ENCODE data around the gene MMP11.
"Not testable (repeated sequence)": the region's sequence is repeated elsewhere in the genome, so short reads cannot be mapped to it uniquely, and the experiment has no call there.

The MMP11 gene, protein sequence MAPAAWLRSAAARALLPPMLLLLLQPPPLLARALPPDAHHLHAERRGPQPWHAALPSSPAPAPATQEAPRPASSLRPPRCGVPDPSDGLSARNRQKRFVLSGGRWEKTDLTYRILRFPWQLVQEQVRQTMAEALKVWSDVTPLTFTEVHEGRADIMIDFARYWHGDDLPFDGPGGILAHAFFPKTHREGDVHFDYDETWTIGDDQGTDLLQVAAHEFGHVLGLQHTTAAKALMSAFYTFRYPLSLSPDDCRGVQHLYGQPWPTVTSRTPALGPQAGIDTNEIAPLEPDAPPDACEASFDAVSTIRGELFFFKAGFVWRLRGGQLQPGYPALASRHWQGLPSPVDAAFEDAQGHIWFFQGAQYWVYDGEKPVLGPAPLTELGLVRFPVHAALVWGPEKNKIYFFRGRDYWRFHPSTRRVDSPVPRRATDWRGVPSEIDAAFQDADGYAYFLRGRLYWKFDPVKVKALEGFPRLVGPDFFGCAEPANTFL

DNA sequence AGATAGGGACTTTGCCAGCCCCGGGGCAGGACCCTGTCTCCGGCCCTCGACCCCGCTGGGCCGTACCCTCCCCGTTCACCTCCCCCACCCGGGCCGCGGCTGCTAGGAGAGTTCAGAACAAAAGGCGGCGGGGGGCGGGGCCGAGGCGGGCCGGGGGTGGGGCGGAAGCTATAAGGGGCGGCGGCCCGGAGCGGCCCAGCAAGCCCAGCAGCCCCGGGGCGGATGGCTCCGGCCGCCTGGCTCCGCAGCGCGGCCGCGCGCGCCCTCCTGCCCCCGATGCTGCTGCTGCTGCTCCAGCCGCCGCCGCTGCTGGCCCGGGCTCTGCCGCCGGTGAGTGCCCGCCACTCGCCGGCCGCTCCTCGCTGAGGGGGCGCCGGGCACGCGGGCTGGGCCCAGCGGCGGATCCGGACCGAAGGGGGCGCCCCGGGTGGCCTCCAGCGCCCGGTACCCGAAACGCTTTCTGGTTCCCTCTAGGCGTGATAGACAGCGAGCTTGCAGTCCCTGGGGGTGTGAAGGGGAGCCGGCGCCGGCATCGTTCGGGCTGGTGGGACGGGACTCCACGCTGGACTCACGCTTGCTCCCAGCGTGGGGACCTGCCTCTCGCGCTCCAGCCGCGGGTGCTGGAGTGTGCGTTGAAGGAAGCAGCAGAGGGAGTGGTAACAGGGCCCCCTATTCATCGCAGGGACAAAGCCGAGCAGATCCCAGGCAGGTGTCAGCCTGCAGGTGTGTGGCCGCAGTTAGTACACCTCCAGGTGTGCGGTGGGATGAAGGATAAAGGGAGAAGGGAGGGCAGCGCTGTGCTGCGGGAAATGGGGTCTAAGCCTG, at the start of gene MMP11:
TSS of gene MMP11 (plus strand) at position 201 of the 825 bp plus-strand sequence. CDS start at position 223, 22 bp downstream.
- TF ChIP-seq, protein P1, sequence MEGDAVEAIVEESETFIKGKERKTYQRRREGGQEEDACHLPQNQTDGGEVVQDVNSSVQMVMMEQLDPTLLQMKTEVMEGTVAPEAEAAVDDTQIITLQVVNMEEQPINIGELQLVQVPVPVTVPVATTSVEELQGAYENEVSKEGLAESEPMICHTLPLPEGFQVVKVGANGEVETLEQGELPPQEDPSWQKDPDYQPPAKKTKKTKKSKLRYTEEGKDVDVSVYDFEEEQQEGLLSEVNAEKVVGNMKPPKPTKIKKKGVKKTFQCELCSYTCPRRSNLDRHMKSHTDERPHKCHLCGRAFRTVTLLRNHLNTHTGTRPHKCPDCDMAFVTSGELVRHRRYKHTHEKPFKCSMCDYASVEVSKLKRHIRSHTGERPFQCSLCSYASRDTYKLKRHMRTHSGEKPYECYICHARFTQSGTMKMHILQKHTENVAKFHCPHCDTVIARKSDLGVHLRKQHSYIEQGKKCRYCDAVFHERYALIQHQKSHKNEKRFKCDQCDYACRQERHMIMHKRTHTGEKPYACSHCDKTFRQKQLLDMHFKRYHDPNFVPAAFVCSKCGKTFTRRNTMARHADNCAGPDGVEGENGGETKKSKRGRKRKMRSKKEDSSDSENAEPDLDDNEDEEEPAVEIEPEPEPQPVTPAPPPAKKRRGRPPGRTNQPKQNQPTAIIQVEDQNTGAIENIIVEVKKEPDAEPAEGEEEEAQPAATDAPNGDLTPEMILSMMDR (conservative IDR thresholded peaks at IDR 0.05) = no peak; the same call in 1 of the 2 replicates
- peak within 1 kb of the TSS; percentile 61; the same call in 1 of the 2 replicates for H3K27ac ChIP-seq

DNA sequence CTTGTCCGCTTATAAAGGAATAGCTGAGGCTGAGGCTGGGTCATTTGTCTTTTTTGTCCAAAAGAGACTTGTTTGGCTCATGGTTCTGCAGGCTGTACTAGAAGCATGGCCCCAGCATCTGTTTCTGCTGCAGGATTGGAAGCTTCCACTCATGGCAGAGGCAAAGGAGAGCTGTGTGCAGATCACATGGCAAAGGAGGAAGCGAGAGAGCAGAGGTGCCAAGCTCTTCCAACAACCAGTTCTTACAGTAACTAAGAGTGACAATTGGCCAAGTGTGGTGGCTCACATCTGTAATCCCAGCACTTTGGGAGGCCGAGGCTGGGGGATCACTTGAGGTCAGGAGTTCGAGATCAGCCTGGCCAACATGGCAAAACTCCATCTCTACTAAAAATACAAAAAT, 44.5 kb upstream of the MMP11 start:
- H3K27ac ChIP-seq = not testable (repeated sequence)

DNA sequence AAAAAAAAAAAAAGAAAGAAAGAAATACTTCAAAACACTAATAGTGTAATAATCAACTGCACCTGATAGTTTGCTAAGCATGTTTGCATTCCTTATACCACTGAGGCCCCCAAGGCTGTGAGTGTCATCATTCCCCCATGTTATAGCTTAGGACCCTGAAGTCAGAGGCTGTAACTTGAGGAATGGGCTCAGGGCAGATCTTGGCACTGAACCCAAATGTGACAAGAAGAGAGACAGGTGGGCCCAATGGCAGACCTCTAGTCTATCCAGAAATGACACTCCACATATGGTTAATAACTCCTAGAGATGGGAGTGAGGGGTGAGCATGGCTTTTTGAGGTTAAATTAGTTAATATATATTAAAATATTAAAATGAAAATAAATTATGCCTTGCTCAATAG, 35.0 kb upstream of the MMP11 start:
- H3K27ac ChIP-seq = no peak overlapping the region
- TF ChIP-seq, protein P1 (conservative IDR thresholded peaks at IDR 0.05) = no peak

GRCh38 chr22:23742505-23743264, 30.0 kb upstream of the MMP11 start:
- TF ChIP-seq, protein P1 (conservative IDR thresholded peaks at IDR 0.05) = no peak
- H3K27ac ChIP-seq = no peak overlapping the region

DNA sequence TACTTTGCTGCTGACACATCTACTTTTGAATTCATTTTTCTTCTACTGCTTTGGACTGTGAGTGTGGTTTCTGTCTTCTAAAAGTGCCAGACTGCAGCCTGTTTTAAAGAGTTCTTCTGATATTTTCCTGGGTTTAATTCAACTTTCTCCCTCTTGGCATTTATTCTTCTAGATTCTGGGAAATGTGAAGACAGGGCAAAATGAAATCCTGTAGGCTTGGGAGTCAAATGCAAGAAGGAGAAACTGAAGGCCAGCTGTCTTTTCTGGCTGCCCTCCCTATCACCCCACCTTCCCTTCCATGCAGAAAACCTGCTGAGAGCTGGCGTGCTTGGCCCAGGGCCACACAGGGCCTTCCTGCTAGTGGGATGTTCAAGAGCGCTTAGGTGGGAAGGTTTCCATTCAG, 29.3 kb upstream of the MMP11 start:
- H3K27ac ChIP-seq = no peak overlapping the region
- TF ChIP-seq, protein P1 (conservative IDR thresholded peaks at IDR 0.05) = no peak

DNA sequence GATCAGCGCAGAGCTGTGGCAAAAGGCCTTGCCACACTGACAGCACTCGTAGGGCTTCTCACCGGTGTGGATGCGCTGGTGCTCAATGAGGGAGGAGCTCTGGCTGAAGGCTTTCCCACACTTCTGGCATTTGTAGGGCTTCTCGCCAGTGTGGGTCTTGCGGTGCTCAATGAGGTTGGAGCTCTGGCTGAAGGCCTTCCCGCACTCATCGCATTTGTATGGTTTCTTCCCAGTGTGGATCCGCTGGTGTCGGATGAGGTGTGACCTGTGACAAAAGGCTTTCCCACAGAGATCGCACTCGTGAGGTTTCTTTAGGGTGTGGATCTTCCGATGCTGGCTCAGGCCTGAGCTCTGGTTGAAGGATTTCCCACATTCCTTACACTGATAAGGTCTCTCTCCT, 28.6 kb upstream of the MMP11 start:
- H3K27ac ChIP-seq = no peak overlapping the region

DNA sequence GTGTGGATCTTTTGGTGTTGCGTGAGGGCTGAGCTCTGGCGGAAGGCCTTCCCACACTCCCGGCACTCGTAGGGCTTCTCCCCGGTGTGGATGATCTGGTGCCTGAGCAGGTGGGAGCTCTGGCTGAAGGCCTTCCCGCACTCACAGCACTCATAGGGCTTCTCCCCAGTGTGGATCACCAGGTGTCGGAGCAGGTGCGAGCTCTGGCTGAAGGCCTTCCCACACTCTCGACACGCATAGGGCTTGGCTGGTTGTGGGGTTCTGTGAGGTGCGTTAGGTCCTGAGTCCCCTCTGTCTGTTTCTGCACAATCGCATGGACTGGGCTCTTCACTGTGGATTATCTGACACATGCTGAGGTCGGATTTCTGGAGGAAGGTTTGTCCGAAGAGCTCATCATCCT, 28.2 kb upstream of the MMP11 start:
- TF ChIP-seq, protein P1 (conservative IDR thresholded peaks at IDR 0.05) = no peak
- no peak overlapping the region for H3K27ac ChIP-seq

More for the DNA sequence above, 28.6 kb upstream of the MMP11 start:
- TF ChIP-seq, protein P1 (conservative IDR thresholded peaks at IDR 0.05) = no peak

All from VCaP (cell line).